ENCODE data around the gene PDIA6. TPM values are rescaled to one million over a fixed set of nuclear protein-coding genes. Genes with fewer than 3 reads are reported as not detected.

PDIA6 gene
- total and polyA plus RNA-seq, 10 of the 15 experiments (the other 5 are each of a cell fraction or from before 2014, with no cell fraction given), result 148 to 526 (median 209) TPM

DNA sequence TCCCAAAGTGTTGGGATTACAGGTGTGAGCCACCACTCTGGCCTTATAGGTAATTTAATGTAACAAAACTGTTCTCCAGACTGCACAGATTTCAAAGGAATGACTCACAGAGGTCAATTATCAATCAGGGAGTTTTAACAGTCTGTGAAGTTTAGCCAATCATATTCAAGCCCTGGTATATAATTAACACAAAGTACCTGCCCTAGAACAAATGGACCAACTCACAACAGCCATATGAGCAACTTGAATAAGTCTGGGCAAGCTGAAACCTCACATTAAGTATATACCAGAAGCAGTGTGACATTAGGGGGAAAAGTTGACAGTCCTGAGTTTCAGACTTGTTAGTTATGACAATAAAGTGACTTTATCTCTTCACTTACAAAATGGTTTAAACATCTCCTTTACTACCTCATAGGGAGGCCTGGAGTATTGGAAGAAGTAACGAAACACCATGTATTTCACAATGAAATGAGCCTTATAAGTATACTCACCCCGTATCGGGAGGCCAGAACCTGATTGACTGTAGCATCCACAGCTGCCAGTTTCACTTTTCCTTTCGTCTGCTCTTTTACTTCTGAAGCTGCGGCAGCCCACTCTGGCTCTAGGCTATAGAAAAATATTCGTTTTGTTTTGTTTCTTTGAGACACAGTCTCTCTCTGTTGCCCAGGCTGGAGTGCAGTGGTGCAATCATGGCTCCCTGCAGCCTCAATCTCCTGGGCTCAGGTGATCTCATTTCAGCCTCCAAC is 22.2 kb downstream of the PDIA6 start (continued):
- no peak for TF ChIP-seq HSF1 (IDR thresholded peaks at IDR 0.05; ENCODE audit: low read depth, low read length)
- TF ChIP-seq ZZZ3 (IDR thresholded peaks at IDR 0.05; ENCODE audit: control insufficient read depth, insufficient read length, low read depth), result no peak
- no peak for TF ChIP-seq EZH2 (IDR thresholded peaks at IDR 0.05; ENCODE audit: borderline replicate concordance, control insufficient read depth, low read depth, low read length)
- TF ChIP-seq, protein P1, sequence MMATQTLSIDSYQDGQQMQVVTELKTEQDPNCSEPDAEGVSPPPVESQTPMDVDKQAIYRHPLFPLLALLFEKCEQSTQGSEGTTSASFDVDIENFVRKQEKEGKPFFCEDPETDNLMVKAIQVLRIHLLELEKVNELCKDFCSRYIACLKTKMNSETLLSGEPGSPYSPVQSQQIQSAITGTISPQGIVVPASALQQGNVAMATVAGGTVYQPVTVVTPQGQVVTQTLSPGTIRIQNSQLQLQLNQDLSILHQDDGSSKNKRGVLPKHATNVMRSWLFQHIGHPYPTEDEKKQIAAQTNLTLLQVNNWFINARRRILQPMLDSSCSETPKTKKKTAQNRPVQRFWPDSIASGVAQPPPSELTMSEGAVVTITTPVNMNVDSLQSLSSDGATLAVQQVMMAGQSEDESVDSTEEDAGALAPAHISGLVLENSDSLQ (IDR thresholded peaks at IDR 0.05), result peak; percentile 50; the same call in 1 of the 2 replicates
- TF ChIP-seq YY1 (IDR thresholded peaks at IDR 0.05; ENCODE audit: low read depth, low read length), result no peak
- no peak for TF ChIP-seq TCF7 (IDR thresholded peaks at IDR 0.05; ENCODE audit: borderline replicate concordance)
- no peak for TF ChIP-seq RCOR1 (conservative IDR thresholded peaks at IDR 0.05; ENCODE audit: low read depth, low read length)
- TF ChIP-seq ZNF592 (IDR thresholded peaks at IDR 0.05), result no peak
- no peak for TF ChIP-seq SP1 (IDR thresholded peaks at IDR 0.05; ENCODE audit: low read depth, low read length)
- TF ChIP-seq RUNX3 (IDR thresholded peaks at IDR 0.05; ENCODE audit: low read length), result peak; percentile 6; the same call in 1 of the 2 replicates
- no peak for TF ChIP-seq IKZF1 (conservative IDR thresholded peaks at IDR 0.05)
- TF ChIP-seq PAX5 (IDR thresholded peaks at IDR 0.05; ENCODE audit: borderline replicate concordance, low read depth, low read length), result no peak
- no peak for TF ChIP-seq FOS (IDR thresholded peaks at IDR 0.05; ENCODE audit: borderline replicate concordance, extremely low read depth, insufficient read length)
- no peak for TF ChIP-seq SUPT20H (IDR thresholded peaks at IDR 0.05; ENCODE audit: borderline replicate concordance, control insufficient read depth, low read depth, low read length)
- no peak for TF ChIP-seq SIN3A (IDR thresholded peaks at IDR 0.05; ENCODE audit: low read depth, low read length)
- TF ChIP-seq ZNF24 (IDR thresholded peaks at IDR 0.05), result no peak
- 0 out of 2 replicates have a peak, but pooled peaks have one; percentile 49 for TF ChIP-seq ASH2L (IDR thresholded peaks at IDR 0.05; ENCODE audit: borderline replicate concordance, low read depth)
- TF ChIP-seq YBX1 (IDR thresholded peaks at IDR 0.05), result no peak
- no peak for TF ChIP-seq ZNF384 (IDR thresholded peaks at IDR 0.05; ENCODE audit: borderline replicate concordance, low read depth, low read length)
- TF ChIP-seq BCLAF1 (IDR thresholded peaks at IDR 0.05), result no peak
- TF ChIP-seq SIX5 (IDR thresholded peaks at IDR 0.05; ENCODE audit: low read depth, low read length, severe bottlenecking), result no peak

Measured in GM12878 (cell line).